Activated naive CD4-positive, alpha-beta T cell treated with anti-CD3 and anti-CD28 coated beads, Interleukin-2, amount 50 U/mL, for 72 hours (primary cell): ENCODE results near the gene OR10H1. TPM values are rescaled to one million over a fixed set of nuclear protein-coding genes. Genes with fewer than 3 reads are reported as not detected.
"Not testable (repeated sequence)": the region's sequence is repeated elsewhere in the genome, so short reads cannot be mapped to it uniquely, and the experiment has no call there.

ENCODE experiments used
- ATAC-seq, 2 donors: fragments of 150-1000 bp; cut with Tn5 transposase; 2 replicates each; pipeline ENCODE4 v1.10.0; 2021; ENCODE audit warnings: mild to moderate bottlenecking in 2 of 2, moderate library complexity in 2 of 2
- DNase-seq, 2 donors: peaks; one replicate each; pipeline ENCODE4 v3.0.0; 2021 to 2022; ENCODE audit warnings: low spot score in 2 of 2
- H3K27ac Mint-ChIP-seq, 2 donors: one replicate each; pipeline ENCODE4 v1.8.0; 2022; ENCODE audit warnings: mild to moderate bottlenecking in 2 of 2, mixed read lengths in 2 of 2
- H3K36me3 Mint-ChIP-seq, 2 donors: one replicate each; pipeline ENCODE4 v1.8.0; 2022; ENCODE audit warnings: mixed read lengths in 2 of 2
- H3K9me3 Mint-ChIP-seq, 2 donors: one replicate each; pipeline ENCODE4 v1.8.0; 2022; ENCODE audit warnings: mixed read lengths in 2 of 2
- total RNA-seq, 2 donors: library from RNA; stranded (reverse); gene quantifications; one replicate each; pipeline ENCODE4 v1.2.3, GENCODE V29; 2022

The OR10H1 gene, protein sequence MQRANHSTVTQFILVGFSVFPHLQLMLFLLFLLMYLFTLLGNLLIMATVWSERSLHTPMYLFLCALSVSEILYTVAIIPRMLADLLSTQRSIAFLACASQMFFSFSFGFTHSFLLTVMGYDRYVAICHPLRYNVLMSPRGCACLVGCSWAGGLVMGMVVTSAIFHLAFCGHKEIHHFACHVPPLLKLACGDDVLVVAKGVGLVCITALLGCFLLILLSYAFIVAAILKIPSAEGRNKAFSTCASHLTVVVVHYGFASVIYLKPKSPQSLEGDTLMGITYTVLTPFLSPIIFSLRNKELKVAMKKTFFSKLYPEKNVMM
- under 1 TPM in 1 of 2 donors, not detected in 1; 0.10 TPM for total RNA-seq

DNA sequence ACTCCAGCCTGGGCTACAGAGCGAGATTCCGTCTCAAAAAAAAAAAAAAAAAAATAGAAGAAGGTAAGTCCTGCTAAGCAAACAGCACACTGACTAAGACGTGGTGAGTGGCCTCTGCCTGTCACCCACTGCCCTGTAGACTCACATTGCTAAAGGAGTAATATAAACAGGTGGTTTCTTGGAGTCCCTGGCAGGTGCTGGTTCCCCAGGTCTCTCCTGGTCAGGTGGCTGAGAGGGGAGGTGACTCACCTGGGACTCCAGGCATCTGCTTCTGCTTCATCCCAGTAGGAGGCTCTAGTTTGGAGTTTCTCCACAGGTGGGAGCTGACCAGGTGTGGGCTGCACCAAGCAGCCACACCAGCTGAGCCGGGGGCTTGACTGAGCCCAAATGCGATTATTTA lies at the start of gene OR10H1:
OR10H1 (minus strand) TSS at position 359 of the 400 bp plus-strand sequence. CDS start 7,627 bp downstream, outside the sequence.
- Mint-ChIP-seq H3K36me3 (no peaks in the 10 kb centered on the region), H3K27ac (peak within 1 kb of the TSS in 1 of 2 donors; percentile 12), H3K9me3 (no peaks in the 10 kb centered on the region)
- ATAC-seq (no peak), DNase-seq (no peak)

DNA sequence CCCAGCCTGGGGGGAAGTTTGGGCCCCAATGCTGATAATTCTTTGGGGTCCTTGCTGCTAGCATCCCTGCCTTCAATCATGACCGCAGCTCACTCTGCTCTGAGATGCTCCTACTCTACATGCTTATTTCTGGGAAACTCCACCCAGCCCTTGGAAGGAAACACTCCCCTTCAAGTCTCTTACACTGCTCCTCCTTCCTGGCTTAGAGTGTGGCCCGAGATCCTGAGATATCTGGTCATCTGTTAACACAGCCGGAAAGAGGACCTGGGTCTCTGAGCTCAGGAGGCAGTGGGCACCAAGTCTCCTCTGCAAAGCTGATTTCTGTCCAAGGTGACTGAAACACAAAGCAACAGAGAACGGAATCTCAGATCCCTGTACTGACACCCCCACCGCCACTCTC lies 49.4 kb upstream of the OR10H1 start:
- no peak for ATAC-seq
- no peak overlapping the region for H3K27ac Mint-ChIP-seq

DNA sequence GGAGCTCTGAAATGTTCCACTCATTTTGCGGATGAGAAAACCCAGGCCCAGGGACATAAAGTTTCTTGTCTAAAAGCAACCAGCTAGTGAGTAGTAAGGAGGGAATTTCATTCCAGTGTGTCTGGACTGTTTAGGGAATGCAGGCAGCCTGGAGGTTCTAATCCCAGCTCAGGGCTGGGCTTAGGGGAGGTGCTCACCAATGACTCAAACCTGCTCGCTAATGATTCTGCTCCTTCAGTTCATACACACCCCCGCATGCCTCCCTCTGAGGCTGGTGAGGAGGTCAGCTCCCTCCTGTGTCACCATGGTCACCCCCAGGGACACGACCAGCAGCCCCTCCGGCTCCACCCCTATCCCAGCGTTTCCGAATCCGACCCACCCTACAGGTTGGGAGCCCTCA lies 47.8 kb upstream of the OR10H1 start:
- H3K36me3 Mint-ChIP-seq = no peaks in the 10 kb centered on the region
- DNase-seq (no peak), ATAC-seq (no peak)
- no peak overlapping the region for H3K27ac Mint-ChIP-seq
- no peaks in the 10 kb centered on the region for H3K9me3 Mint-ChIP-seq

More for the DNA sequence above, 49.4 kb upstream of the OR10H1 start:
- Mint-ChIP-seq H3K9me3 (no peaks in the 10 kb centered on the region), H3K36me3 (no peaks in the 10 kb centered on the region)
- no peak for DNase-seq

DNA sequence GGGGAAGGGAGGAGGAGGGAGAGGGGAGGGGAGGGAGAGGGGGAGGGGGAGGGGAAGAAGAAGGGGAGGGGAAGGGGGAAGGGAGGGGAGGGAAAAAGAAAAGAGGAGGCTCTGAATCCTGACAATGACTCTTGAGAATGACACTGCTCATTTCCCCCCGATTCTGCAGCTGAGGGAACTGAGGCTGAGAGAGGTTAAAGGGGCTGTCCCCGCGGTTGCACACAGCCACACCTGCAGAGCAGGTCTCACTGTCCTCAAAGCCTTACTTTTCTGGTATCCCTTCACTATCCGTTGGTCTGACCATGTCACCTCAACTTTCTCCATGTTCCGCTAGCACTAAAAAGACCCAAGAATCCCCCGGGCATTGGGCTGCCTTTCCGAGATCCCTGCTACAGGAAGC lies 47.0 kb upstream of the OR10H1 start:
- ATAC-seq (no peak), DNase-seq (no peak)
- H3K9me3 Mint-ChIP-seq = no peaks in the 10 kb centered on the region
- H3K36me3 Mint-ChIP-seq = no peaks in the 10 kb centered on the region
- H3K27ac Mint-ChIP-seq = no peak overlapping the region

DNA sequence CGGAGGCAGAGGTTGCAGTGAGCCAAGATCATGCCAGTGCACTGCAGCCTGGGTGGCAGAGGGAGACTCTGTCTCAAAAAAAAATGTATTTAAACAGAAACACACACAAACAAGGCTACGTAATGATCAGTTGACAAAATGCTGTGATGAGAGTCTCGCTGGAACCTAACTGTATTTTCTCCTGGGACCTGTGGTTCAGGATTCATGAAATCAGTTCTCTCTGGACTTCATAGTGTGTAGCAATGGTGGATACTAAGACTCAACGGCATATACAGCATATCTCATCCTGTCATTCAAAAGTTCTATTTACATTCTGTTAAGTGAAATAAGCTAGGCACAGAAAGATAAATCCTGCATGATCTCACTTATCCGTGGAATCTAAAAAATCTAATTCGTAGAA lies 45.1 kb upstream of the OR10H1 start:
- Mint-ChIP-seq H3K9me3 (no peaks in the 10 kb centered on the region), H3K27ac (no peak overlapping the region), H3K36me3 (no peaks in the 10 kb centered on the region)
- no peak for ATAC-seq
- no peak for DNase-seq

DNA sequence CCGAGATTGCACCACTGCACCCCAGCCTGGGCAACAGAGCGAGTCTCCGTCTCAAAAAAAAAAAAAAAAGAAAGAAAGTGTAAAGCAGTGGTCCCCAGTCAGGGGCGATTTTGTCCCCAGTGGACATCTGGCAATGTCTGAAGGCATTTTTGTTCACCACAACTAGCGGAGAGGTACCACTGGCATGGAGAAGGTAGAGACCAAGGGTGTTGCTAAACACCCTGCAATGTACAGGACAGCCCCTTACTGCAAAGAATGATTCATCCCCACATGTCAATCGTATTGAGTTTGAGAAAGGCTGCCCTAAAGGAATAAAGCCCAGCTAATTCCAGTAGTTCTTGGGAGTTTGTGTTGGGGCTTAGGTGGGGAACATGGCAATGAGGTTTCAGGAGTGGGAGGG lies 43.7 kb upstream of the OR10H1 start:
- H3K36me3 Mint-ChIP-seq = no peaks in the 10 kb centered on the region
- no peak for DNase-seq
- H3K27ac Mint-ChIP-seq = no peak overlapping the region
- no peaks in the 10 kb centered on the region for H3K9me3 Mint-ChIP-seq
- ATAC-seq = no peak

DNA sequence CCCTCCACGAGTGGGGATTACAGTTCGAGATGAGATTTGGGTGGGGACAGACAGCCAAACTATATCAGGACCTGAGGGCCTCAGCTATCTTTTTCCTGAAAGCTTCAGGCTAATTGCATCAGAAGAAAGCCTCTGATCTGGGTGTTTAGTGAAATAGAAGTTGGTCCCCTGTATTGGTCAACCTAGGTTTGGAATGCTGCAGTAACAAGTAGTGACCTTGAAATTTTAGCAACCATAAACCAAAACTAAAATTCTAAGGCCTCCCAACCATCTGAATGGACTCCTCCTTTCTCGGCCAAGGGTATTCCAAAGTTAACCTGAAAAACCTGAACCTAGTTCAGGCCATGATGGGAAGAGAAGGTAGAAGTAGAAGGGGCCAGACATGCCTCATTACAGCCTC lies 34.9 kb upstream of the OR10H1 start:
- Mint-ChIP-seq H3K27ac (no peak overlapping the region), H3K9me3 (no peaks in the 10 kb centered on the region)
- ATAC-seq = no peak

DNA sequence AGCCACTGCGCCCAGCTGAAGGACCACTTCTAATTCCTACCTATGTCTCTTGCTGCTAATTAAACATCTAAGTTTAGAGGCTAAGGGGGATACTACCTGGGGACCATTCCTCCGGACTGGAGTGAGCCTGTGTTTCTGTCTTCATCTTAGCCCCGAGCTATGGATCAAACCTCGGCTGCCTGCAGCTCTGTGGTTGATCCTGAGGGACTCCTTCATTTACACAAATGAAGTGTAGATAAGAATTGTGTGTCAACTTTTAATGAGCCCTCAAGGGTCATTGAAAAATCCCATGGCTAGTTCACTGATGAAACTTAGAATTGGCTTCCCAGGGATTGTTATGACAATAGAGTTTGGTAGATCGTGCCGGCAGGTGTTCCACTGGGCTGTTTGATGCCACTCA lies 31.5 kb upstream of the OR10H1 start:
- Mint-ChIP-seq H3K27ac (no peak overlapping the region), H3K36me3 (no peaks in the 10 kb centered on the region), H3K9me3 (peaks cover 0 to 4% of the 10 kb centered on the region in 2 donors)
- ATAC-seq (no peak), DNase-seq (no peak)

More for the DNA sequence above, 34.9 kb upstream of the OR10H1 start:
- no peaks in the 10 kb centered on the region for H3K36me3 Mint-ChIP-seq
- no peak for DNase-seq

DNA sequence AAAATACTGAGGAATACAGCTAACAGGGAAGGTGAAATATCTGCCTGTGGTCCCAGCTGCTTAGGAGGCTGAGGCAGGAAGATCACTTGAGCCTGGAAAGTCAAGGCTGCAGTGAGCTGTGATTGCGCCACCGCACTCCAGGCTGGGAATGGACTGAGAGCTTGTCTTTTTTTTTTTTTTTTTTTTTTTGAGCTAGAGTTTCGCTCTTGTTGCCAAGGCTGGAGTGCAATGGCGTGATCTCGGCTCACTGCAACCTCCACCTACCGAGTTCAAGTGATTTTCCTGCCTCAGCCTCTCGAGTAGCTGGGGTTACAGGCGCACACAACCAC lies 28.4 kb upstream of the OR10H1 start:
- not testable (repeated sequence) for H3K9me3 Mint-ChIP-seq, H3K36me3 Mint-ChIP-seq, H3K27ac Mint-ChIP-seq, ATAC-seq
- DNase-seq = peak in 1 of 2 donors; percentile 28

DNA sequence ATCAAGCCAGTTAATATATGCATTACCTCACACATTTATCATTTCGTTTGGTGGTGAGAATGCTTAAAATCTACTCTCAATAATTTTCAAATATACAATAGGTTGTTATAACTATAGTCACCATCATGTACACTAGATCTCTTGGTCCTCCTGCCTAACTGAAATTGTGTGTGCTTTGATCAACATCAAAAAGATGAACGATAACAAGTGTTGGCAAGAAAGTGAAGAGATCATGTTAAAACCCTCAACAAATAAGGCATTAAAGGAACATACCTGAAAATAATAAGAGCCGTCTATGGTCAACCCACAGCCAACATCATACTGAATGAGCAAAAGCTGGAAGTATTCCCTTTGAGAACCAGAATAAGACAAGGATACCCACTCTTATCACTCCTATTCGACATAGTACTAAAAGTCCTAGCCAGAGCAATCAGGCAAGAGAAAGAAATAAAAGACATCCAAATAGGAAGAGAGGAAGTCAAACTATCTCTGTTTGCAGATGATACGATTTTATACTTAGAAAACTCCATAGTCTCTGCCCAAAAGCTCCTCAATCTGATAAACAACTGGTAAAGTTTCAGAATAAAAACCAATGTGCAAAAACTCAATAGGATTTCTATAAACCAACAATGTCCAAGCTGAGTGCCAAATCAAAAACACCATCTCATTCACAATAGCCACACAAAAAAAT lies 27.9 kb upstream of the OR10H1 start:
- peaks cover 0 to 4% of the 10 kb centered on the region in 2 donors for H3K9me3 Mint-ChIP-seq
- DNase-seq (no peak), ATAC-seq (no peak)
- H3K27ac Mint-ChIP-seq = no peak overlapping the region
- H3K36me3 Mint-ChIP-seq = no peaks in the 10 kb centered on the region

DNA sequence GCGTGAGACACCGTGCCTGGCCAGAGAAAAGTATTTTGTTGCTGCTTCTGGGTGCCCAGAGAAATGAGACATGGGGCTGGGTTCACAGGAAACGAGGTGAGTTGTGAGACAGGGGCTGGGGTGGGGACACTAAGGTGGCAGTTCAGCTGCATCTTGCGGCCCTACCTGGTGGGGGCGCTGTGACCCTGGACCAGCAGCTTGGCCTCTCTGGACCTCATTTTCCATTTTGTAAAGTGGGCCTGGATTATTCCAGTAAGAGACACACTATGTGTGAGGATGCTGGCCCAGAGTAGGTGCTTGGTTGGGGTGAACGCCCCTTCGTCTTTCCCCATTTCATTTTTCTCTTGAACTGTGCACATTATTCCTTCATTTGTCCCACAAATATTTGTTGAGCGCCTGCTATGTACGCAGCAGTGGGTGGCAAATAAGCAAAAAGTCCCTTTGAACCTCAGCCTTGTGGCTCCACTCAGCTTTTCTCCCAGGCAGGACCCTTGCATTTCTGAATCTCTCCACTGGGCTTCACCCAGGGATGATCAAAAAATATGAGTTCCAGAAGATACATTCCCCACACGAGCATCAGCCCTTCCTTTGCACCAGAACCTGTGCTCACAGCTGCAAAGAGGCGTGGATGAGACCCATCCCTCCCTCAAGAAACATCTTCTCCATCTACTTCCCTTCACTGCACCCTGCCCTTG lies 26.6 kb upstream of the OR10H1 start:
- ATAC-seq (no peak), DNase-seq (peak; percentile 6 to 7)
- Mint-ChIP-seq H3K9me3 (peaks cover 0 to 4% of the 10 kb centered on the region in 2 donors), H3K27ac (no peak overlapping the region), H3K36me3 (no peaks in the 10 kb centered on the region)

DNA sequence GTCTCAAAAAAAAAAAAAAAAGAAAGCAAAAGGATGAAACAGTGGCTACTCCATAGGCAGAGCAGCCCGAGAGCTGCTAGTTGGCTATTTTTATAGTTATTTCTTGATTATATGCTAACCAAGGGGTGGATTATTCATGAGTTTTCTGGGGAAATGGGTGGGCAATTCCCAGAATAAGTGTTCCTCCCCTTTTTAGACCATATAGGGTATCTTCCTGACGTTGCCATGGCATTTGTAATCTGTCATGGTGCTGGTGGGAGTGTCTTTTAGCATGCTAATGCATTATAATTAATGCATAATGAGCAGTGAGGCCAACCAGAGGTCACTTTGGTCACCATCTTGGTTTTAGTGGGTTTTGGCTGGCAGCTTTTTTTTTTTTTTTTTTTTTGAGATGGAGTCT lies 25.4 kb upstream of the OR10H1 start:
- no peak overlapping the region for H3K27ac Mint-ChIP-seq
- H3K9me3 Mint-ChIP-seq = peaks cover 2 to 4% of the 10 kb centered on the region in 2 donors
- DNase-seq = no peak
- ATAC-seq = no peak
- H3K36me3 Mint-ChIP-seq = peaks cover 0 to 4% of the 10 kb centered on the region in 2 donors

DNA sequence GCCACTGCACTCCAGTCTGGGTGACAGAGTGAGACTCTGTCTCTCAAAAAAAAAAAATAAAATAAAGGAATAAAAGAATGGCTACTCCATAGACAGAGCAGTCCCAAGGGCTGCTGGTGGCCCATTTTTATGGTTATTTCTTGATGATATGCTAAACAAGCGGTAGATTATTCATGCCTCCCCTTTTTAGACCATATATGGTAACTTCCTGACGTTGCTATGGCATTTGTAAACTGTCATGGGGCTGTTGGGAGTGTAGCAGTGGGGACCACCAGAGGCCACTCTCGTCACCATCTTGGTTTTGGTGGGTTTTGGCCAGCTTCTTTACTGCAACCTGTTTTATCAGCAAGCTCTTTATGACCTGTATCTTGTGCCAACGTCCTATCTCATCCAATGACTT lies 24.4 kb upstream of the OR10H1 start:
- H3K36me3 Mint-ChIP-seq, DNase-seq, H3K9me3 Mint-ChIP-seq, ATAC-seq, H3K27ac Mint-ChIP-seq: not testable (repeated sequence)

DNA sequence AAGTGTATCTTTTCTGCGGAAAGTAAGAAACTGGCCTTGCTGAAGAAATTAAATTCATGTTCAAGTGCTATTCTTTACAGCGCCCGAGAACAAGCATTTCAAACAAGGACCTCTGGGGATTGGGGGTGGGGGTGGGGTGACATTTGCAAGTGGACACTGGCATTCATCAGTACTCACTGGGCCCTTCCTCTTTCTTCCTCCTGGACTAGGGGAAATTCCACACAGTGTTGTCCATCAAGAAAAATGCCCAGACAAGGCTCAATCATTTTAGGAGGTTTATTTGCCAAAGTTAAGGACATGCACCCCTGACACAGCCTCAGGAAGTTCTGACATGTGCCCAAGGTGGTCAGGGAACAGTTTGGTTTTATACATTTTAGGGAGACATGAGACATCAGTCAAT lies 22.9 kb upstream of the OR10H1 start:
- Mint-ChIP-seq H3K9me3 (peaks cover 0 to 3% of the 10 kb centered on the region in 2 donors), H3K27ac (peak overlapping the region in 1 of 2 donors; percentile 28), H3K36me3 (peaks cover 0 to 6% of the 10 kb centered on the region in 2 donors)
- ATAC-seq (no peak), DNase-seq (peak in 1 of 2 donors; percentile 31)

DNA sequence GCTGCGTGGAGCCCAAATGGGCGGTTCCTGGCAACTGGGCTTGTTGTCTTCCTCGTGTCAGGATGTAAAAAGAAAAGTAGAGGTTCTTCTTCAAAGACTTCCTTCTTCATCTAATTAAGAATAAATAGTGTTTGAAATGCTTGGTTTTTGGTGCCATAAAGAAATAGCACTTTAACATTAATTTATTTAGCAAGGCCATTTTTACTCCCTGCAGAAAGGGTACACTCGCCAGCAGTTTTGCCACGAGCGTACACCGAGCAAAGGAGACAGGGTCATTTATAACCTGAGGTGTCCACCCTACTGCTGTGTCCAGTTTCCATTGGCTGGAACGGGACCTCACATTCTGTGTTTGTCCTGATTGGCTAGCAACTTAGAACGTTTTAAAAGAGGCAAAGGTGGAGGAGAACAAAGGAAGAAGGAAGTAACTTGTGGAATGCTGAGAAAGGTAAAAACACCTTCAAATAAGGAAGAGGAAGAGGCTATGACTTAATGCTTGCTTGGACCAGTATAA lies 21.8 kb upstream of the OR10H1 start:
- DNase-seq = peak in 1 of 2 donors; percentile 65
- Mint-ChIP-seq H3K36me3 (peaks cover 0 to 6% of the 10 kb centered on the region in 2 donors), H3K27ac (peak overlapping the region; percentile 91 to 97), H3K9me3 (peaks cover 0 to 3% of the 10 kb centered on the region in 2 donors)
- peak; percentile 6 to 17 for ATAC-seq

DNA sequence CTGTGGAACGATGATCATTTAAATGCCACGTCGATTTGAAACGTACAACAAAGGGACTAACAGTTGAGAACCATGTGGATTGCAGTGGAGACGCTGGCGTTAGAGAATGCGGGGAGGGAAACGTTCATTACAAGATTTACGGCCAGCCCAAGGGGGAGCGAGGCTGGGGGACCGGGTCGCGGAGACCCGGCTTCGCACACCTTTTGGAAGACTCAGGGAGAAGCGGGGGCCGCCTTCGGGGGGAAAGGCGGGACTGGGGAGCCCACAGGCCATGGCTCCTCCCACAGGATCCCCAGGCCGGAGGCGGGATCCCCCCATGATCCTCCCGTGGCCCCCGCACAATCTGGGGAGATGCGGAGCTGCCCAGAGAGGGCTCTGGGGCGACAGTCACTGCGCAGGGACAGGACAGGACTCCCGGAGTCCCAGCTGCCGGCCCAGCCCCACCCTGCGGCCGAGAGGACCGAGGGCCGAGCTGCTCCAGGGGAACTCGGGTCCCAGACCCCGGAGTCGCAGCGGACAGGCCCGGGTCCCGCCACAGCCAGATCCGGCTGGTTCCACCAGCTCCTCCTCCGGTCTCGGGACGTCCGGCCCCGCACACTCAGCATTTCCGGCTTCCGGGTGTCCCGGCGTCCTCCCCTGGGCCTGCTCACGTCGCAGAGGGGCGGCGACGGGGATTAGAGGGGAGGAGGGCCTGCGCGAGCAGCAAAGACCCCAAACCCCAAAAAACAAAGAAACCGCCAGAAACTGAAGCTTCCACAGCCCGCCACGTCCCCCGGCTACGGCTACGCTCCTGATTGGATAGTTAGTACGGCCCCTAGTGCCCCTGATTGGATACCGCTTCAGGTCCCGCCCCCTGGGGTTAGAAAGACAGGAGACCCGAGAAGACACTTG lies 21.1 kb upstream of the OR10H1 start:
- ATAC-seq (peak; percentile 90 to 95), DNase-seq (peak; percentile 92 to 94)
- Mint-ChIP-seq H3K9me3 (peaks cover 0 to 3% of the 10 kb centered on the region in 2 donors), H3K27ac (peak overlapping the region; percentile 97), H3K36me3 (peaks cover 0 to 6% of the 10 kb centered on the region in 2 donors)
